GF-D8 (cell line): Measurements from ENCODE around the gene CCDC9.
"Not testable (repeated sequence)": the region's sequence is repeated elsewhere in the genome, so short reads cannot be mapped to it uniquely, and the experiment has no call there.

Source experiments
- DNase-seq: peaks from one replicate; lab custom pipeline; 2025; lab: John Stamatoyannopoulos, UW

The CCDC9 gene

DNA sequence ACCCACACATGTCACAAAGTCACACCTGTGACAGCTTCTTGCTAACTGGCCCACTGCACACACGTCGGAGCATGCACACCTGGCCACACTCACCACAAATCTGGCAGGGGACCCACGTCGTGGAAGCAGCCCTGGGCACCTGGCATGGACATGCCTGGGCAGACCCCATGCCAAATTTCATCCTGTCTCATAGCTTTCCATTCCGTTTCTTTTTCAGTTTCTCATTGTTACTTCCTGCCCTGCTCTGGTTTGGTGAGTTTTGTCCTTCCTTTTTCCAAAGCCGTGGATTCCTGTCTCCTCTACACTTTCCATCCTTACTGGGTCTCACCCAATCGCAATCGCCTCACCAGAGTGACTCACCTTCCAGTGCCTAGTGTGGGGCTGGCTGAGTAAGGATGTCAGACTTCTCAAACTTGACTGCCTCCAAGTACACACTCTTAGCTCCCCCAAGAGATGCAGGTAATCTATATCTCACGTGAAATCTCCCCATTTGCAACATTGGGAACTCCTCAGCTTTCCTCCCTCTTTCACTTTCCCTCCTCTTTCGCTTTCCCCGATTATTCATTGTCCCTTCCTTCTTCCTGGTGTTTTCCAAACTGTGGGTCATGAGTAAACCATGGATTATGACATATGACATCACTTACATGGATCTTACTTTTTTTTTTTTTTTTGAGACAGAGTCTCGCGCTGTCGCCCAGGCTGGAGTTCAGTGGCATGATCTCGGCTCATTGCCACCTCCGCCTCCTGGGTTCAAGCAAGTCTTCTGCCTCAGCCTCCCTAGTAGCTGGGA, 23.7 kb upstream of the CCDC9 start:
- no peak for DNase-seq

DNA sequence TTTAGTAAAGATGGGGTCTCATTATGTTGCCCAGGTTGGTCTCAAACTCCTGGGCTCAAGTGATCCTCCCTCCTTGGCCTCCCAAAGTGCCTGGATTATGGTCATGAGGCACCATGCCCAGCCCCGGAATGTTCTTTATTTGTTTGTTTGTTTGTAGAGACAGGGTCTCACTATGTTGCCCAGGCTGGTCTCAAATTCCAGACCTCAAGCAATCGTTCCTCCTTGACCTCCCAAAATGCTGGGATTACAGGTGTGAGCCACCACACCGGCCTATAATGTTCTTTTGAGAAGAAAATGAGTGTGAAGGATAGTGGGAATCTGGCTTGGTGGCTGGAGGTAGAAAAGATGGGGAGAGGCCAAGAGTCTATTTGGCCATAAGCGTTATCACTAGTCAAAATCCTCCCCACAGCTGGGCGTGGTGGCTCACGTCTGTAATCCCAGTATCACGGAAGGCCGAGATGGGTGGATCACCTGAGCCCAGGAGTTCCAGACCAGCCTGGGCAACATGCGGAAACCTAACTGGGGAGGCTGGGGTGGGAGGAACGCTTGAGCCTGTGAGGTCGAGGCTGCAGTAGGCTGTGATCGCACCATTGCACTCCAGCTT, 20.2 kb upstream of the CCDC9 start:
- DNase-seq, result no peak

DNA sequence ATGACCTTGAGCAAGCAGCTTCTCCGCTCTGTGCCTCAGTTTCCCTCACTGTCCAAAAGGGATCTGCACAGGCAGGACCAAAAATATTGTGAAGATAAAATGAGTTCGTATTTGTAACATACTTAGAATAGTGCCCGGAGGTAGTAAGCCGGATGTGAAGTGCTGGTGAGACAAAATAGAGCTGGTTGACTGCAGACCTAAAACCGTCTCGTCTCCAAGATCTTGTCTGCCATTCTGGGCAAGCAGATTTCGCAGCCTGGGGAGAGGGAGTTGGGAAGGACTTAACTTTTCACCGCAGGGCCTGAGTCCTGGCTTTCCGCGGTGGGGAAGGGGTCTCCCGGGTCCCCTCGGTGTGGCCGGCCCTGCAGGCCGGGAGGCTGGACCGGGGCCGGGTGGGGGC, 17.2 kb upstream of the CCDC9 start:
- no peak for DNase-seq

DNA sequence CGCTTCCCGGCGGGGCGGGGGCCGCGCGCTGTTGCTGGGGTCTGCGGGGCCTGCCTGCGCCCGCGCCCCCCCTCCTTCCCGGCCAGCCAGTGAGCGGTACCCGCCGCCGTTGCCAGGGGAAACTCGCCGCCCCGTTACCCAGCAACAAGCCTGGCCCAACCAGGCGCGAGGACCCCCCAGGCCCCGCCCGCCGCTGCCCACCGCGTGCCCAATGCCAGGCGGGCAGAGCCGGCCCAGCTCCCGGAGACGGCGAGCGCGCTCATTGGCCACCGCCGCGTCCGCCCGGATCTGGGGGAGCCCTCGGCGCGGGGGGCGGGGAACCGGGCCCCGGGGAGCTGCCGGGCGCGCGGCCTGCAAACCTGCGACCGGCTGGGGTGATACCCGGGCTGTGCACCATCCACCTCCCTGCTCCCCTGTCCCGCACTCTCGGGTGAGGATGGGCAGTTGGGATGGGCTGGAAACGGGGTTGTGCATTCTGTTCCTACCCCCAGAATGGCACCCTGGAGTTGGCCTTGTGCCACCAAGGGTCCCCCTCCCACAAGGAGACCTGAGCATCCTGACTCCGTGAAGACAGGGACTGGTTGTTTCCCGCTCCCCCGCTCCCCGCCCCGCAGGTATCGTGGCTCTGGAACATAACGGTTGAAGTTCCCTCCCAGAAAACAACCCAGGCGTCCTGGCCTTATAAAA, 16.6 kb upstream of the CCDC9 start:
- DNase-seq, result no peak

DNA sequence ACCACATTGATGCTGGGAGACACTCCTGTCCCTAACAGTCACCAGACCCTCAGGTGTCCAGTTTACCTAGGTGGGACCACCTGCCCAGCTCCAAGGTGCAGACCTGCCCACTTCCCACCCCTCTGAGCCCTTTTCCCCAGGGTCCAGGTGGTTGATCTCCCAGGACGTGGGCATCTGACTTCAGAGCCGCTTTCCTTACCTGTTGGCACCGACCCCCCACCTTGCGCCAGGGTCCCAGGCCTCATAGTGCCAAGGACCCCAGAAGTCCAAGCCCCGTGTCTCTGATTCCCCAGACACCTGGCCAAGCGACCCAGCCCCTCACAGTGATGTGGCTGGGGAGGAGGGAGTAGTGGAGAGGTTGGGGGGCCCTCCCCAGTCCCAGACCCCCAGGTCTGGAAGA, 15.8 kb upstream of the CCDC9 start:
- no peak for DNase-seq

DNA sequence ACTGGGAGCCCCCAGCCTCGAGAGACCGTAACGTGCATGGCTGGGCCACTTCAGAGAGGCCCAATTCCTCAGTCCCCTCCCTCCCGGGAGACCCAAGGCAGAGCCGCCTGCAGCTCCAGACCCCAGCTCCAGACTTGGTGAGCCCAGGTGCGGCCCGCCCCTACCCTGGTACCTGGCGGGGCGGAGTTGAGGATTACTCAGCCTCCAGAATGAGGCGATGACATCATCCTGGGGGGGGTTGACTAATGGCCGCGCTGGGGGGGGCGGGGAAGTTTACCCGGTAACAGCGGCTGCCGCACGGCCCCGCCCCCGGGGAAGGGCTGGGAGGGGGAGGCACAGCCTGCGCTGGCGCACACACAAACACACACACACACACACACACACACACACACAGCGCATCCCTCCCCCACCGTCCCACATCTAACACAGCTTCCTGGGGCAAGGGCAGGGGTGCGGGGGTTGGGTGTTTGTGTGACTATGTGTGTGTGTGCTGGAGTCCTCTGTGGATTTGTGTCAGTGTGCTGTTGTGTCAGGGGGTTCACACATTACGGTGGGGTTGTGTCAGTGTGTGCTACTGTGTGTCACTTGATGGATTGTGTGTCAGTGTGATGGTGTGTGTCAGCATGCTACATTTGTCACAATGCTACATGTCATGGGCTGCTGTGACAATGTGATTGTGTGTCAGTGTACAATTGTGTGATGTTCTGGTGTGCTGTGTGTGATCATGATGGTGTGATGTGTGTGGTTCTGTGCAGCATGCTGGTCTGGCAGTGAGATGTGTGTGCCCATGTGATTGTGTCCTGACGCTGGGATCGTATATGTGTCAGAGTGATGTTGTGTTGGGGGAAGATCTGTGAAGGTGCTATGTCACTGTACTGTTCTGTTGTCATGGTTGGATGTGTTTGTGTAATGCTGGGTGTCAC, 15.1 kb upstream of the CCDC9 start:
- no peak for DNase-seq

DNA sequence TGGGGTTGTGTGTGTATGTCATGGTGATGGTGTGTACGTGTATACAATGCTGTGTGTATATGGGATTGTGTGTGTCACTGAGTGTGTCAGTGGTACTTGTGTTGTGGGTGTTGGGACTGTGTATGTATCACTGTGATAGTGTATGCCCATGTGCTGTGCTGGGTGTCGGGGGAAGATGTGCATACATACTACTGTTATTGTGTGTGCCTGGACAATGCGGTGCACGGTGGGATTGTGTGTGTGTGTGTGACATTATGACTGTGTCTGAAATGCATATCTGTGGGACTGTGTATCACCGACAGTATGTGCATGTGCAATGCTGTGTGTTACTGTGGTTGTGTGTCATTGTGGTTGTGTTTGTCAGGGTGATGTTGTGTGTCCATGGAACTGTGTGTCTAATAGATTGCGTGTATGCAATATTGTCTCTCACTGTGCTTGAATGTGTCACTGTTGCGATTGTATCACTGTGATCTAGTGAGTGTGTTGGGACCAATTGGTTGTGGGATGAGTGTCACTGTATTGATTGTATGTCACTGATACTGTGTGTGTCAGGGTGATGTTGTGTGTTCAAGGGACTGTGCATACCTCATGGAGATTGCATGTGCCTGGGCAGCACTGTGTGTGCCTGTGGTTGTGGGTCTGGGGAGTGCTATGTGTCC, 14.3 kb upstream of the CCDC9 start:
- no peak for DNase-seq

DNA sequence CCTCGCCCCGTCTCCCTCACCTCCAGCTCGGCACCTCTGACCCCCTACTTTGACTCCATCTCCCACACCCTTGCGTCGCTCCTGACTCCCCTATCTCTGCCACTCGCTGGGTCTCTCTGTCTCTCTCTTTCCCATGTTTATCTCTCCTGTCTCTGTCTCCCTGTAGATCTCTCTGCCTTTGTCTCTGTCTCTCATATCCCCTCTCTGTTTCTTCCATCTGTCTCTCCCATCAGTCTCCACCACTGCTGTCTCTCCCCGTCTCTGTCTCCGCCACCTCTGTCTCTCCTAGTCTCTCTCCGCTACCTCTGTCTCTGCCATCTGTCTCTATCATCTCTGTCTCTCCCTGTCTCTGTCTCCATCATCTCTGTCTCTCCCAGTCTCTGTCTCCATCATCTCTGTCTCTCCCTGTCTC, 13.0 kb upstream of the CCDC9 start:
- no peak for DNase-seq

DNA sequence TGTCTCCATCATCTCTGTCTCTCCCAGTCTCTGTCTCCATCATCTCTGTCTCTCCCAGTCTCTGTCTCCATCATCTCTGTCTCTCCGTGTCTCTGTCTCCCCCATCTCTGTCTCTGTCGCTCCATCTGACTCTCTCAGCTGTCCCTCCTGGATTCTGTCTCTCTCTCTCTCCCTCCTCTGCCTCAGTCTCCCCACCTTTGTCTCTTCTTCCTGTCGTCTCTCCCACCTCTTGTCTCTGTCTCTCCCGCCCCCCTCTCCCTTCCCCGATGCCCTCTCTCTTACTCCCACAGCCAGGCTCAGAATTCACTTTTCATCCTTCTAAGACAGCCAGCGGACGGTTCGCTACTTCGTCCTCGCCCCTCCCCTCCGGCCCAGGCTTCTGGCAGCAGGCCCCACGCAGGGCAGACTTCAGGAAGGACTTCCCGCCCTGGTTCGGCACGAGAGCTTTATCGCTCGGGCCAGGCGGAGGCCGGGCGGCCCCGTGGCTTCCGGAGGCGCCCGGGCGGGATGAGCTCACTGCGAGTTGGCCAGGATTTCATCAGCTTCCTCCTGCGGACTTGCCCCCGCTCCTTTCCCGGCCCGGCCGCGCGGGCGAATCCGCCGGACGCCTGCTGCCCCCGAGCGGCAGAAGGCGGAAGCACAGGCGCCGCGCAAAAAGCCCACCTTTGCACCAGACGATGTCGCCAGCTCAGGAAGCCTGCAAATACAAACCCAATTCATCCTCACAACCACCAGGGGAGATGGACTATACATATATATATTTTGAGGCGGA, 12.4 kb upstream of the CCDC9 start:
- peak; percentile 91 for DNase-seq

DNA sequence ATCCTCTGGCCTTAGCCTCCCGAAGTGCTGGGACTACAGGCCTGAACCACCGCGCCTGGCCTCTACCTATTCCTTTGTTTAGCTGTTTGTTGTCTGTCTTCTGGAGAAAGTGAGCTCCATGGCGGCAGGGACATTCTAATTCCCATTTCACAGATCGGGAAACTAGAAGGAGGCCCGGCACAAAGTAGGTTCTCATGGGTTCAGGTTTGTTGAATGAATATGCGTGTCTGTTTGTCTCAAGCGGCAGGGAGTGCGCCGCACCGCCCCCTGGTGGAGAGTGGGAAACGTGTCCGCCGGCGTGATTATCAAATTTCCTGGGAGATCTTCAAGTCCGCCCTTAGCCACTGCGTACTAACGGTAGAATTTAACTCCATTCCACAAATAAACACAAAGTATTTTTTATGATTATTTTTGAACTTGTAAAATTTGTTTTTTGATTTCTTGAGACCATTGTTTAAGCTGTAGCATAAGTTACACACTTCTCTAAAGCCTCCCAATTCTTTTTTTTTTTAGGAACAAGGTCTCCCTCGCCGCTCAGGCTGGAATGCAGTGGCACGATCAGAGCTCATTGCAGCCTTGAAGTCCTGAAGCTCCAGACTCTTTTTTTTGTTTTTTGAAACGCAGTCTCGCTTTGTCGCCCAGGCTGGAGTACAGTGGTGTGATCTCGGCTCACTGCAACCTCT, 8.9 kb upstream of the CCDC9 start:
- DNase-seq, result peak; percentile 7

DNA sequence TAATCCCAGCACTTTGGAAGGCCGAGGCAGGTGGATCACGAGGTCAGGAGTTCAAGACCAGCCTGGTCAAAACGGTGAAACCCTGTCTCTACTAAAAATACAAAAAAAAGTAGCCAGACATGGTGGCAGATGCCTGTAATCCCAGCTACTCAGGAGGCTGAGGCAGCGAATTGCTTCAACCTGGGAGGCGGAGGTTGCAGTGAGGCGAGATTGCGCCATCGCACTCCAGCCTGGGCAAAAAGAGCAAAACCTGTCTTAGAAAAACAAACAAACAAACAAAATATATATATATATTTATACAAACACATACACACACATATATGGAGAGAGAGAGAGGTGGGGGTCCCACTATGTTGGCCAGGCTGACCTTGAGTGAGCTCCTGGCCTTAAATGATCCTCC, 3.3 kb upstream of the CCDC9 start:
- DNase-seq, result not testable (repeated sequence)

DNA sequence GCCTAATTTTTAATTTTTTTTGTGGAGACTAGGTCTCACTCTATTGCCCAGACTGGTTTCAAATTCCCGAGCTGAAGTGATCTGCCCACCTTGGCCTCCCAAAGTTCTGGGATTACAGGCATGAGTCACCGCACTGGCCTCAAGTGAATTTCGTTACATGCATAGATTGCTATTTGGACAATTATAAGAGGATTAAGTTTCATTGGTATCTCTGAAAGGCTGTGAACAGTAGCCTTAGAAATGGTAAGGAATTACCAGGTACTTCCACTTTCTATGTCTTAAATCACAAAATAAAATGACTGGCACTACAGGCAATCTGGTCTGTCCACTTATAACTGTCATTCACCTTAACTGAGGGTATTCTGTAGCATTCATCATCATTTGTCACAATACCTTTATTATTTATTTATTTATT, 2.9 kb upstream of the CCDC9 start:
- DNase-seq, result no peak

DNA sequence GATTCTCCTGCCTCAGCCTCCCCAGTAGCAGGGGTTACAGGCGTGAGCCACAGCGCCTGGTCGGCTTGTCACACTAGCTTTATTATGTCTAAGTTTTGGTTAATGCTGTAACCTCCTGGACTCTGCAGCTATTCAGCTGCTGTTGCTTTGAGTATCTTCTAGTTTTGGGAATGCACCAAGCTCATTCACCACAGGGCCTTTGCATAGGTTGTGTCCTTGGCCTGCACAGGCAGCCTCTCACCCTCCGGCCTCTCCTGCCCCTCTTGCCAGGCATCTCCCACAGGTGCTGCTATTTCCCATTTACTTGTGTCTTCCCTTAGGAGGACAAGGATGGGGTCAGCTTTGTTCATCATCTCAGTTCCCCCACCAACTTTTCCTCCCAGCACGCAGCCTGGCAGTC, 2.4 kb upstream of the CCDC9 start:
- DNase-seq, result no peak

DNA sequence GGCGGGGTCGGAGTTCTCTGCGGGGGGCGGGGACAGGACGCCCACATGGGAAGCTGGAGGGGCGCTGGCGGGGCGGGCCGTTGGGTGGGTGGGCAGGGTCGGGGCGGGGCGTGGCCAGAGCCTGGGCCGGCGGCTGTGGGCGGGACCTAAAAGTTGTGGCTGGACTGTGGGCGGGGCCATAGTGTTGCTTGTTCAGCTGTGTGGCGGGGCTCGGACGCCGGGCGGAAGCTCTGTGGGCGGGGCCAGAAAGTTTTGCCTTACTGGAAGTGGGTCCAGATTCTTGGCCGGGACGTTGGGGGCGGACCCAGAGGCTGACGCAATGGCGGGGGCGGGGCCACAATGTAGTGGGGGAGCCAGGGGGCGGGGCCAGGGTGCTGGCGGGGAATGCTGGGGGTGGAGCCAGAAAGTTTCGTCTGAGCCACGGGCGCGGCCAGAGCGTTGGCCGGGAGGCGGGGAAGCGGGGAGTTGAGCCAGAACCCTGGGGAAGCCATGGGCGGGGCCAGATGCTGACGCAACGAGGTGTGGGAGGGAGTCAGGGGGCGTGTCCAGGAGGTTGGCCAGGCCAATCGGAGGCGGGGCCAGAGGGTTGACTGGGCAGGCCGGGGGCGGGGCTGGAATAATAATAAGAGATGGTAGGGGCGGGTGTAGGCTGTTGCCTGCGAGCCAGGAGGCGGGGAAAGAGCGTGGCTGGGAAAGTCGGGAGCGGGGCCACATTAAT, 527 bp downstream of the CCDC9 start:
- peak; percentile 99 for DNase-seq

DNA sequence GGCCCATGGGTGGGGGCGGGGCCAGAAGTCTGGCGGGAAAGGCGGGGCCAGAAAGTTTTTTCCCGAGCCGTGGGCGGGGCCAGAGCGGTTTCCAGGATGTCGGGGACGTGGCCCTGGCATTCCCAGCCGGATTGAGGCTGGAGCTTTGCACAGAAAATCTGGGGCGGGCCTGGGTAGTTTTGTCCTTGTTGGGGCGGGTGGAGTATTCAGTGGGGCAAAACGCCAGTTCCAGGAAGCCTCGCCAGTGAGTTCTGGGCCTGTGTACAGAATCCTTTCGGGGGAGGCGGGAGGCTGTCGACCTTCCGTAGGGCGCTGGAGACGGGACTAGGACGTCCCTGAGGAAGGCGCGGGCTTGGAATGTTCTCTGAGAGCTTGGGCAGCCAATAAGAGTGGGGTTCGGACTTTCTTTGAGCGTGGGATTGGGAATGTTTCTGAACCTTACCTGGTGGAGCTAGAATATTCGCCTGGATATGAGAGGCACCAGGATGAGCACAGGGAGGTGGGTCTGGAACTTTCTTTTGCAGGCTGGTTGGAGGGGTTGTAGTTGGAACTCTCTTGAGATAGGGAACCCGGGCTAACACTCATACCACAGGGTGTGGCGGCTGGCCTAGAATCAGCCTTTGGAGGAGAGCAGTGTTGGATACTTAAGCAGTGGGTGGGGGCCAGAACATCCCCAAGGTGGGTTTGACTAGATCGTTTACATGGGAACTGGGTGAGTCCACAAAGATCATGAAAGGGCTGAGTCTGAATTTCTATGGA, 1.3 kb downstream of the CCDC9 start:
- DNase-seq, result no peak

DNA sequence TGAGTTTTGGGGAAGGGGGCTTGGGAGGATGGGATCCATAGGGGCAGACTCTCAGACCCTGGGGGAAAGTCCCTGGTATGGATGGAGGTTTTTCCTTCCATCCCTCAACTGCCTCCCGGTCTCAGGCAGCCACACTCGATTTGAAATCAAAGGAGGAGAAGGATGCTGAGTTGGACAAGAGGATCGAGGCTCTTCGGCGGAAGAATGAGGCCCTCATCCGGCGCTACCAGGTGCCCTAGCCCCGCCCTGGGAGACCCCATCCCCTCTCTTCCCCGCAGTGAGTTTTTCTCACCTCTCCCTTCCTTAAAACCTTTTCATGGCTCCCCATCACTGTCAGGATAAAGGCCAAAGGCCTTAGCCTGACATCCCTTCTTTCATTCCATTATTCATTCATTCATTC, 2.1 kb downstream of the CCDC9 start:
- DNase-seq, result no peak

DNA sequence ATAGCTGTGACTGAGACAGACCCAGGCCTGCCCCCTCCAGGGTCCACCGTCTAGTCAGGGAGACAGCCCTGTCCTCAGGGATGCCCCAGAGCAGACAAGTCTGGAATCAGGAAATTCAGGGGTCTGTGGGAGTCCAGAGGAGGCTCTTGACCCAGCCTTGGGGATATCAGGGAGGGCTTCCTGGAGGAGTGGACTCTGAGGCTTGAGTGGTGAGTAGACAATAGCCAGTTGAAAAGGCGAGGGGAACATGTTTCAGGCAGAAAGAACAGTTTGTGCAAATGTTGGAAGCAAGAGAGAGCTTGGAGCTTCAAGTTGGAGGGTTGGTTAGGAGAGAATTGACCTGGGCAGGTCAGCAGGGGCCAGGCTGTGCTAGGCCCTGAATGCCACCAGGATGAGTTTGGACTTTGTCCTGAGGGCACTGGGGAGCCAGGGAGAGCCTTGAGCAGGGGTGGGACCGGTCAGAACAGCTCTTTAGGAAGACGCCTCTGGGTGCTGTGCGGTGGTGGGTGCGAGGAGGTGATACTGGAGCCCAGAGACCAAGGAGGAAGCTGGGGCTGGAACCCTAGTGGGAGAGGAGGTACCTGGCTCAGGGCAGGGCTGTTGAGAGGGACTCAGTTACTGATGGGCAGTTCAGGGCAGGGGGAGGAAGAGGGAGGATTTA, 2.7 kb downstream of the CCDC9 start:
- DNase-seq, result no peak

DNA sequence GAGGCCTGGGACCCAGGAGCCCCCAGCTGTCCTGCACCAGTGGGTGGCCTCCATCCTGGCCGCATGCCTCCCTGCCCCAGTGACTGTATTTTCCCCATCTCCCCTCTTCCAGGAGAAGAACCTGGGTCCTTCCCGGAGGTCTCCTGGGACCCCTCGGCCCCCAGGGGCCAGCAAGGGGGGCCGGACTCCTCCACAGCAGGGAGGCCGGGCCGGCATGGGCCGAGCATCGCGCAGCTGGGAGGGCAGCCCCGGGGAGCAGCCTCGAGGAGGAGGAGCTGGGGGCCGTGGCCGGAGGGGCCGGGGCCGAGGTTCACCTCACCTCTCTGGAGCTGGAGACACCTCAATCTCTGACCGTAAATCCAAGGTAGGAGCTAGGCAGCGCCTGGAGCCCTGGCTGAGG, 4.2 kb downstream of the CCDC9 start:
- DNase-seq, result no peak
